Astrocyte of the cerebellum (primary cell): ENCODE measurements around the gene ERBB4.

Experiments used
- DNase-seq: peaks from one replicate; pipeline ENCODE4 v3.0.0-alpha.2; 2011; ENCODE audit warnings: low read depth
- H3K4me3 ChIP-seq: 2 replicates; pipeline ENCODE4 v1.5.1; 2011; ENCODE audit warnings: mild to moderate bottlenecking, low read depth, low read length, moderate library complexity
- in situ Hi-C: cut with HindIII; loops from 2 replicates; pipeline ENCODE4 v1.10.0; 2017; ENCODE audit warnings: low sequenced_read_pairs
- TF ChIP-seq, protein P1 (sequence below): IDR thresholded peaks from 2 replicates; pipeline ENCODE4 v1.5.1; 2012; ENCODE audit warnings: low read length, low read depth, moderate library complexity, mild to moderate bottlenecking; ENCODE audit errors: missing control alignments

The ERBB4 gene

GRCh38 chr2:212348501-212348900 is 190.1 kb downstream of the ERBB4 start:
- in situ Hi-C loops = no loop called here
- no peak for DNase-seq
- no peak overlapping the region for H3K4me3 ChIP-seq
- TF ChIP-seq, protein P1, sequence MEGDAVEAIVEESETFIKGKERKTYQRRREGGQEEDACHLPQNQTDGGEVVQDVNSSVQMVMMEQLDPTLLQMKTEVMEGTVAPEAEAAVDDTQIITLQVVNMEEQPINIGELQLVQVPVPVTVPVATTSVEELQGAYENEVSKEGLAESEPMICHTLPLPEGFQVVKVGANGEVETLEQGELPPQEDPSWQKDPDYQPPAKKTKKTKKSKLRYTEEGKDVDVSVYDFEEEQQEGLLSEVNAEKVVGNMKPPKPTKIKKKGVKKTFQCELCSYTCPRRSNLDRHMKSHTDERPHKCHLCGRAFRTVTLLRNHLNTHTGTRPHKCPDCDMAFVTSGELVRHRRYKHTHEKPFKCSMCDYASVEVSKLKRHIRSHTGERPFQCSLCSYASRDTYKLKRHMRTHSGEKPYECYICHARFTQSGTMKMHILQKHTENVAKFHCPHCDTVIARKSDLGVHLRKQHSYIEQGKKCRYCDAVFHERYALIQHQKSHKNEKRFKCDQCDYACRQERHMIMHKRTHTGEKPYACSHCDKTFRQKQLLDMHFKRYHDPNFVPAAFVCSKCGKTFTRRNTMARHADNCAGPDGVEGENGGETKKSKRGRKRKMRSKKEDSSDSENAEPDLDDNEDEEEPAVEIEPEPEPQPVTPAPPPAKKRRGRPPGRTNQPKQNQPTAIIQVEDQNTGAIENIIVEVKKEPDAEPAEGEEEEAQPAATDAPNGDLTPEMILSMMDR = no peak

DNA sequence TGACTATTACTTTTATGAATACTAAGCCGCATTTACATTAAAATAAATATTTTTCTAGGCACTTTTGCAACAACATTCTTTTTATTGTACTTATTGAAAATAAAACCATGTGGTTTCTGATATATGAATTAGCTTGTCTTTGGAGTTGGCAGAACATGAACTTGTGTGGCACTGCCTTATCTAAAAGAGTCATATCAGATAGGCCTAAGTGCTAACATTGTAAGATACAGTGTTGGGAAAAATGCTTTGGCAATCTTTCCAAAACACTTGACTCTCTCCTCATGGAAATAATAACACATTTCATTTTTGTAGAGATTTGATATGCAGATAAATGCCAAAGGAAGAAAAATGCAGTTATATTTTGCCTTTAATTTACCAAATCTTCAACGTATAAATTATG is 191.7 kb downstream of the ERBB4 start:
- in situ Hi-C loops = no loop called here
- TF ChIP-seq, protein P1 = no peak
- H3K4me3 ChIP-seq = no peak overlapping the region
- no peak for DNase-seq

DNA sequence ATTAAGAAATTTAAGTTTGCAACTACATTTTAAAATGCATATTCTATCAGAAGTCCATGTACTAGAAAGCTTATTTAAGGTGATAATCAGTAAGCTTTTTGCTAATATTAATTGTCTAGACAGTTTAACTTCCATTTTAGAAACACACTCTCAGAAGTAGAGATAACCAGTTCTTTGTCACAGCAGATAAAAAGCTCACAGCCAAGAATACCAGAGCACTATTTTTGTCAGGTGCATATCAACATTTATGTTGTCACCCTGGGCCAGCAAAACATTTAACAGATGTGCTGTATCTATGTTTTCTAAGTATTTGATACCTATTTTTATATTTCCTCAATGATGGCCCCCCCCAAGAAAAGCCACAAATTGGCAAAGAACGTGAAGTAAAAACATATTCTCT is 192.6 kb downstream of the ERBB4 start:
- in situ Hi-C loops = no loop called here
- H3K4me3 ChIP-seq = no peak overlapping the region
- TF ChIP-seq, protein P1 = no peak
- no peak for DNase-seq

- no peak for DNase-seq
- TF ChIP-seq, protein P1 = no peak
- H3K4me3 ChIP-seq = no peak overlapping the region
- in situ Hi-C loops = no loop called here
Observed at GRCh38 chr2:212344131-212344530, 194.5 kb downstream of the ERBB4 start.

DNA sequence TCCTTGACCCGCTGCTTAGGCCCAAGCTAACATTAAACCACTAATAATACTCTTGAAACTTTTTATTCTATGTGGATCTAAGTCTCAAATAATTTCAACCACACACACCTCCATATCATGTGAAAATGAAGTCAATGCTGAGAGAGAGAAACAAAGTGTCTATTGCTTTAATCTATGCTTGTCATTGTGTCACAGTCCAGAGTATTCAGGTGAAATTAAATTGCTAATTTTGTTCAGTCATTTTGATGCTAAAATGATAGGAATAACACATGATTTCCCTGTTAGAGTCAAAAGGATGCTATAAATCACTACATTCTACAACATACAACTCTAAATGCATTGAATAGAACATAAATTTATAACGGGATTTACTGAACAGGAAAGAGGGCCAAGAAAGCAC is 195.4 kb downstream of the ERBB4 start:
- in situ Hi-C loops = no loop called here
- TF ChIP-seq, protein P1 = no peak
- DNase-seq = no peak
- no peak overlapping the region for H3K4me3 ChIP-seq

DNA sequence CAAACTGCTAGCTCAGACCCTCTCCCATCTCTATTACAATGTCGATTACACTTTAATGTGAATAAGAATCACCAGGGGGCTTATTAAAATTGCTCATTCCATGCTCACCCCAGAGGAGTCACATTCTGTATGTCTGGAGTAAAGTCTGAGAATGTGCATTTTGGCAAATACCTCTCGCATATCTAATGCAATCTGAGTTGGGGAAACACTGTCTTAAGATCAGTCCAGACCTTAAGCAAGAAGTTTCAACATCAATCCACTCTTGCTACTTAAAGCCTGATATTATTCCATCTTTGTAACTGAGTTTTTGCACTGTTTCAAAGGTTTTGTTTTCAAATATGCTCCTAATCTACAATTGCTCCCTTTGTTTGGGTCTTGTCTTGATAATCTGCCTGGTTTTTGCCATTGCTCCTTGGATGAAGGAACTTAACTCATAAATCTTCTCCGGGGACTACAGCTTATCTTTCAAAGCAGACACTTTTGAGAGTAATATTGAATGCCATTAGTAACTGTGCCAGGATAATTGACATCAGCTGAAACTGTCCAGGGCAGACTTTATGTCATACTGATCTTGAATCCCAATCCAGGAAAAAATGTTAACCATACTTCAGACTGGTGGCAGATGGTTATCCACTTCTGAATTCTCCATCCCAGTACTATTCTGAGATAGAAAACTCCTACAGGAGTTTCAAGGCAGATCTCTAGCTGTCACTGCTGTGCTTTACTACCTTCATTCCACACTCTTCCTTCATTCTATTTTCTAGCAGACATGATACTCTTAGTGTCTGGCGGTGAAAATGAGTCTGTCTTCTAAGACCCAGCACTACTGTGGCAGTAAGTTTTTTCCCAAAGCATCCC is 200.9 kb downstream of the ERBB4 start:
- in situ Hi-C loops = no loop called here
- no peak for DNase-seq
- H3K4me3 ChIP-seq = no peak overlapping the region
- TF ChIP-seq, protein P1 = no peak

DNA sequence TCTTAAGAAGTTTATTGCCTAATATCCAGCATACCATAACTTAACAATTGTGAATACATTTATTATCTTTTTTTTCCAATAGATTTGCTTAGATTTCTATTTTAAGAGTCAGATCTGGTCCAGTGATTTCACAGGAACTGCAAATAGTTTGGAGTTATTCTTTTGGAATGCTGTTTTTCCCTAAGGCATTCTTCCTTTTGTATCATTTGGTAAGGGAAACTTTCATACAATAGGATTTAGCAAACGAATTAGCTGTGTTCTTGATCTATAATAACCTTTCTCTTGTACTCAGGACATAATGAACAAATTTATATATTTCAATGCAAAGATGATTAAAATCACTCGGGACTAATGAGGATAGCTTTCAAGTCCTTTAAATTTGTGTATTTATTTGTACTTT is 201.6 kb downstream of the ERBB4 start:
- TF ChIP-seq, protein P1 = no peak
- in situ Hi-C loops = no loop called here
- no peak for DNase-seq
- H3K4me3 ChIP-seq = no peak overlapping the region
